ENCODE results near the gene EZH1.

DNA sequence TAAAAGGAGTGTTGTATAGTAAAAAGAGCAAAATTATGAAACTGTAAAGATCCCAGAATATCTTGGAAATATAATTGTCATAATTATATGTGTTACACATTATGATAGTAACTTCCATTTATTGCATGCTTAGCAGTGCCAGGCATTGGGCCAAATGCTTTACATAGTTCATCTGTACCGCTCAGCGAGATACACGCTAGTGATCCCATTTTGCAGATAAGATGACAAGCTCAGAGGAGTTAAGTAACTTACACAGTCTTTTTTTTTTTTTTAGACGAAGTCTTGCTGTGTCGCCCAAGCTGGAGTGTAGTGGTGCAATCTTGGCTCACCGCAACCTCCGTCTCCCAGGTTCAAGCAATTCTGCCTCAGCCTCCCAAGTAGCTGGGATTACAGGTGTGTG is 6.8 kb upstream of the EZH1 start:
- TF ChIP-seq, protein P1, sequence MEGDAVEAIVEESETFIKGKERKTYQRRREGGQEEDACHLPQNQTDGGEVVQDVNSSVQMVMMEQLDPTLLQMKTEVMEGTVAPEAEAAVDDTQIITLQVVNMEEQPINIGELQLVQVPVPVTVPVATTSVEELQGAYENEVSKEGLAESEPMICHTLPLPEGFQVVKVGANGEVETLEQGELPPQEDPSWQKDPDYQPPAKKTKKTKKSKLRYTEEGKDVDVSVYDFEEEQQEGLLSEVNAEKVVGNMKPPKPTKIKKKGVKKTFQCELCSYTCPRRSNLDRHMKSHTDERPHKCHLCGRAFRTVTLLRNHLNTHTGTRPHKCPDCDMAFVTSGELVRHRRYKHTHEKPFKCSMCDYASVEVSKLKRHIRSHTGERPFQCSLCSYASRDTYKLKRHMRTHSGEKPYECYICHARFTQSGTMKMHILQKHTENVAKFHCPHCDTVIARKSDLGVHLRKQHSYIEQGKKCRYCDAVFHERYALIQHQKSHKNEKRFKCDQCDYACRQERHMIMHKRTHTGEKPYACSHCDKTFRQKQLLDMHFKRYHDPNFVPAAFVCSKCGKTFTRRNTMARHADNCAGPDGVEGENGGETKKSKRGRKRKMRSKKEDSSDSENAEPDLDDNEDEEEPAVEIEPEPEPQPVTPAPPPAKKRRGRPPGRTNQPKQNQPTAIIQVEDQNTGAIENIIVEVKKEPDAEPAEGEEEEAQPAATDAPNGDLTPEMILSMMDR (IDR thresholded peaks at IDR 0.05), result no peak
- TF ChIP-seq POLR2AphosphoS5 (IDR thresholded peaks at IDR 0.05; ENCODE audit: low read depth, low read length) (no peak), TCF7L2 (IDR thresholded peaks at IDR 0.05; ENCODE audit: low read depth, low read length) (no peak)
